ENCODE results near the gene NELL1.

GRCh38 chr11:21195995-21196394 lies 526.6 kb downstream of the NELL1 start:
- no peak for TF ChIP-seq CTCF (IDR thresholded peaks at IDR 0.05; ENCODE audit: low read depth, low read length, poor library complexity, severe bottlenecking)
- TF ChIP-seq EZH2phosphoT487 (IDR thresholded peaks at IDR 0.05; ENCODE audit: borderline replicate concordance, low read length), result no peak
